Prostate gland (tissue), 2 donors: ENCODE measurements around the gene RCAN1. TPM values are rescaled to one million over a fixed set of nuclear protein-coding genes. Genes with fewer than 3 reads are reported as not detected.

Experiments used
- DNase-seq: peaks from one replicate; pipeline ENCODE4 v3.0.0-alpha.2; 2019; ENCODE audit warnings: low spot score
- H3K27ac ChIP-seq, 2 donors: fragments of 200-600 bp; sonication (generic); 2 replicates each; pipeline ENCODE4 v1.5.1; 2017 to 2019
- H3K27me3 ChIP-seq: fragments of 200-600 bp; sonication (generic); replicated peaks from 2 replicates; pipeline ENCODE4 v1.5.1; 2019; ENCODE audit not compliant: insufficient read depth
- H3K36me3 ChIP-seq, 2 donors: fragments of 200-600 bp; sonication (generic); 1 replicate in 1 of 2; 2 replicates in 1 of 2; pipeline versions ENCODE4 v1.5.1 to v1.8.1; 2017 to 2019
- H3K4me1 ChIP-seq: fragments of 200-600 bp; sonication (generic); replicated peaks from 2 replicates; pipeline ENCODE4 v1.5.1; 2019
- H3K4me3 ChIP-seq, 2 donors: fragments of 200-600 bp; sonication (generic); 2 replicates each; pipeline ENCODE4 v1.5.1; 2017 to 2019
- H3K9me3 ChIP-seq: fragments of 200-600 bp; sonication (generic); 2 replicates; pipeline ENCODE4 v1.5.1; 2017
- POLR2A ChIP-seq: fragments of 450-650 bp; IDR thresholded peaks from one replicate; pipeline ENCODE4 v1.6.1; 2016; ENCODE audit warnings: antibody characterized with exemption, mild to moderate bottlenecking
- POLR2AphosphoS5 ChIP-seq: sonication (generic); formaldehyde crosslinking; IDR thresholded peaks from one replicate; pipeline ENCODE4 v1.6.1; 2017; ENCODE audit warnings: antibody characterized with exemption
- WGBS: methylation state at CpG from one replicate; pipeline ENCODE4 v1.1.5; 2018; 5-methylcytosine and 5-hydroxymethylcytosine counted together
- intact Hi-C: fragments of 100-400 bp; cut with DNase I; formaldehyde crosslinking; loops from one replicate; pipeline ENCODE4 v1.14.2; 2022
- total RNA-seq, 2 donors: library from RNA; depleted of rRNA; stranded (reverse); fragments of >200 nt; gene quantifications; one replicate each; pipeline ENCODE4 v1.1.0, GENCODE V29; 2016
- TF ChIP-seq, protein P1 (sequence below), 4 experiments: fragments of 200-600 bp in 2 of 4; fragments of 450-650 bp in 2 of 4; sonication (generic) in 2 of 4; IDR thresholded peaks; 1 replicate in 3 of 4; 2 replicates in 1 of 4; pipeline ENCODE4 v1.5.1; 2016 to 2019; ENCODE audit warnings: antibody characterized with exemption in 4 of 4, mild to moderate bottlenecking in 2 of 4, moderate library complexity in 2 of 4

RCAN1 gene
- total RNA-seq, 2 donors from 2014 or later: 12.0 to 14.1 TPM

DNA sequence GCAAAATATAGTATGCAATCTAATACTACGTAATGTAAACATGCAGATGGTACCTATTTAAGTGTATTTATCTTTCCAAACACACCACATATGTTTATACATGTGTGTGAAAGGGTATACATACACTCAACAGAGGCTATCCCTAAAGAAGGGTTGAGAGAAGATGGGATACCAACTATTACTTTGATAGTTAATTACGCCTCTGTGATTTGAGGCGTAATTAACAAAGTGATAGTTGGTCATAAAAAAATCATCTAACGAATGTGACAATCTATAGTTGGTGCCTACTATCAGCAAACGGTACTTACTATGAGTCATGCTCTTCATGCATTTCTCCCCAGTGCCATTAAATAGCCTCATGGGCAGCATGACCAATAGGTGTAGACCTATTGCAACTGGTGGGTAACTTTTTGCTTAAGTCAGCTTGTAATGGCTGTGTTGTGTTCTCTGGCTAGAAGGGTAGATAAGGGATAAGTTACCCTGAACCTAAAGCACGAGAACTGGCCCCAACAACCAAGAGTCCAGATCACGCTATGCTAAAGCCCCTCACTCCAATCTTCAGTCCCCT is 15.3 kb downstream of the RCAN1 start:
- H3K9me3 ChIP-seq: no peaks in the 10 kb centered on the region
- TF ChIP-seq, protein P1, sequence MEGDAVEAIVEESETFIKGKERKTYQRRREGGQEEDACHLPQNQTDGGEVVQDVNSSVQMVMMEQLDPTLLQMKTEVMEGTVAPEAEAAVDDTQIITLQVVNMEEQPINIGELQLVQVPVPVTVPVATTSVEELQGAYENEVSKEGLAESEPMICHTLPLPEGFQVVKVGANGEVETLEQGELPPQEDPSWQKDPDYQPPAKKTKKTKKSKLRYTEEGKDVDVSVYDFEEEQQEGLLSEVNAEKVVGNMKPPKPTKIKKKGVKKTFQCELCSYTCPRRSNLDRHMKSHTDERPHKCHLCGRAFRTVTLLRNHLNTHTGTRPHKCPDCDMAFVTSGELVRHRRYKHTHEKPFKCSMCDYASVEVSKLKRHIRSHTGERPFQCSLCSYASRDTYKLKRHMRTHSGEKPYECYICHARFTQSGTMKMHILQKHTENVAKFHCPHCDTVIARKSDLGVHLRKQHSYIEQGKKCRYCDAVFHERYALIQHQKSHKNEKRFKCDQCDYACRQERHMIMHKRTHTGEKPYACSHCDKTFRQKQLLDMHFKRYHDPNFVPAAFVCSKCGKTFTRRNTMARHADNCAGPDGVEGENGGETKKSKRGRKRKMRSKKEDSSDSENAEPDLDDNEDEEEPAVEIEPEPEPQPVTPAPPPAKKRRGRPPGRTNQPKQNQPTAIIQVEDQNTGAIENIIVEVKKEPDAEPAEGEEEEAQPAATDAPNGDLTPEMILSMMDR (IDR thresholded peaks at IDR 0.05): no peak
- 93% methylated on average over 7 of the region's 7 CpGs for WGBS
- intact Hi-C loops: no loop called here
- H3K4me1 ChIP-seq: no peaks in the 10 kb centered on the region
- no peak for DNase-seq
- no peaks in the 10 kb centered on the region for H3K27me3 ChIP-seq
- no peaks in the 10 kb centered on the region for H3K36me3 ChIP-seq
- no peak overlapping the region for H3K4me3 ChIP-seq
- no peak overlapping the region for H3K27ac ChIP-seq

GRCh38 chr21:34598931-34599400 is 15.9 kb downstream of the RCAN1 start:
- TF ChIP-seq POLR2AphosphoS5 (no peak), POLR2A (no peak)
- TF ChIP-seq, protein P1 (IDR thresholded peaks at IDR 0.05): no peak
- H3K27me3 ChIP-seq: no peaks in the 10 kb centered on the region
- H3K27ac ChIP-seq: no peak overlapping the region
- intact Hi-C loops: no loop called here
- no peaks in the 10 kb centered on the region for H3K36me3 ChIP-seq
- H3K4me1 ChIP-seq: no peaks in the 10 kb centered on the region
- WGBS: 60% methylated on average over 4 of the region's 4 CpGs
- H3K4me3 ChIP-seq: no peak overlapping the region
- no peaks in the 10 kb centered on the region for H3K9me3 ChIP-seq
- DNase-seq: no peak

DNA sequence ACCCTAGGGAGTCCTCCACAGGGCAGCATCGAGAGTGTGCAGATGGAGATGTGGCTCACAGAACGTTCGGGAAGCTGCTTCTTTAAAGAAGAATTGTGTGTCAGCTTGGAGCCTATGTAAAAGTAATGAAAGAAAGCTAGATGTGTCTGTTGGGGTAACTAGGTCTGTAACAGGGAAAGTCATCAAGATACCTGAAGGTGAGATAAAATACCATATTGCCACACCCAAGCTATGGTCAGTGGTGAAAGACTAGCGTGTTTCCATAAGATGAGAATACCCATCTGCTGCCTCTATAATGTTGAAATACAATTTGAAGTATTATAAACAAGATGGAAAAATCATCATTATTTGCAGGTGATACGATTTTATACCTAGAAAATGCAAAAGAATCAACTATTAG is 17.5 kb downstream of the RCAN1 start:
- H3K4me1 ChIP-seq: no peaks in the 10 kb centered on the region

DNA sequence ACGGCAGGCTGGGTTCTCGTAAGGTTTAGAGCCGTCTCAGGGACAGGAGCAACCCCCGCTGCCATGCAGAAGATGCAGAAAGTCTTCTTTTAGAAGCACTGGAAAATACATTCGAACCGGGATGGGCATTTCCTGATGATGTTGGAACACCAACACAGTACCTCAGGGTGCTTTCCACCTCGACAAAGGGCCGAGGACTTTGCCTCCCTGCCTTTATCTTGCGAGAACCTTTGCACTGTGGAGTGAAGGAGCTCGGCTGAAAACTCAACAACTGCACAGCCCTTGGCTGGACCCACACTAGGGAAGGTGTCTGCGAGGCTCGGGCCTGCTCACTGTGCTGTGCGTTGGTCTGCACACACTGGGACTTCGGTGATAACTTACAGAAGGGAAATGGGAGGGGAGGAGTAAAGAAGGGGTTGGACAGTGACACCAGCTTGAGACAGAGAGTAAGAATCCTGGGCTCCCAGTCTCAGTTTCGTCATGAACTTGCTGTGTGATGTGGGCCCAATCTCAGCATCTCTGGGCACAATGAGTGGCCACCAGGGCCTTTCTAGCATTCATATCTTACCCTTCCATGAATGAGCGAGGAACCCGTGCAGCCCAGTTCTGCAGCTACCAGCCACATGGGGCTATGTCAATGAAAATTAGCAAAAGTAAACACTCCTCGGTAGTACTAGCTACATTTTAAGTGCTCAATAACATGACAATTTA is 18.2 kb downstream of the RCAN1 start:
- WGBS: 92% methylated on average over 18 of the region's 18 CpGs
- TF ChIP-seq POLR2A (no peak), POLR2AphosphoS5 (no peak)
- TF ChIP-seq, protein P1 (IDR thresholded peaks at IDR 0.05): no peak

More for the DNA sequence above, 17.5 kb downstream of the RCAN1 start:
- 87% methylated on average over 5 of the region's 5 CpGs for WGBS
- TF ChIP-seq POLR2A (no peak), POLR2AphosphoS5 (no peak)
- TF ChIP-seq, protein P1 (IDR thresholded peaks at IDR 0.05): no peak
- Histone ChIP-seq H3K4me3 (no peak overlapping the region), H3K27ac (no peak overlapping the region), H3K36me3 (no peaks in the 10 kb centered on the region), H3K9me3 (no peaks in the 10 kb centered on the region), H3K27me3 (no peaks in the 10 kb centered on the region)
- no peak for DNase-seq
- intact Hi-C loops: no loop called here

GRCh38 chr21:34595457-34595856 is 19.5 kb downstream of the RCAN1 start:
- H3K36me3 ChIP-seq: no peaks in the 10 kb centered on the region
- WGBS: 88% methylated on average over 8 of the region's 8 CpGs
- H3K27ac ChIP-seq: no peak overlapping the region
- TF ChIP-seq POLR2A (no peak), POLR2AphosphoS5 (no peak)
- TF ChIP-seq, protein P1 (IDR thresholded peaks at IDR 0.05): no peak
- no peaks in the 10 kb centered on the region for H3K9me3 ChIP-seq
- H3K4me1 ChIP-seq: no peaks in the 10 kb centered on the region
- no peak for DNase-seq
- H3K4me3 ChIP-seq: no peak overlapping the region
- intact Hi-C loops: no loop called here
- H3K27me3 ChIP-seq: no peaks in the 10 kb centered on the region

More for the DNA sequence above, 18.2 kb downstream of the RCAN1 start:
- H3K9me3 ChIP-seq: no peaks in the 10 kb centered on the region
- H3K27ac ChIP-seq: no peak overlapping the region
- no peaks in the 10 kb centered on the region for H3K4me1 ChIP-seq
- intact Hi-C loops: no loop called here
- no peaks in the 10 kb centered on the region for H3K27me3 ChIP-seq
- H3K4me3 ChIP-seq: no peak overlapping the region
- no peaks in the 10 kb centered on the region for H3K36me3 ChIP-seq
- DNase-seq: no peak
